ENCODE data around the gene KIAA0408. TPM values are rescaled to one million over a fixed set of nuclear protein-coding genes. Genes with fewer than 3 reads are reported as not detected.

KIAA0408 gene
- total RNA-seq, 1 experiment from 2014 or later: 0.31 TPM

GRCh38 chr6:127464161-127464880 lies 5.1 kb upstream of the KIAA0408 start:
- no peak overlapping the region for H3K27ac Mint-ChIP-seq (ENCODE audit: unreplicated experiment)
- intact Hi-C loops (cut with micrococcal nuclease; ENCODE audit: unreplicated experiment): loop anchor here (2.0 kb wide), 1 partner anchor 162 kb away; no protein-coding TSS in a partner anchor
- no peaks in the 10 kb centered on the region for H3K36me3 Mint-ChIP-seq (ENCODE audit: insufficient read depth, unreplicated experiment)
- H3K4me1 Mint-ChIP-seq (ENCODE audit: low read depth, unreplicated experiment): no peaks in the 10 kb centered on the region
- no peaks in the 10 kb centered on the region for H3K27me3 Mint-ChIP-seq (ENCODE audit: unreplicated experiment)
- CTCF ChIA-PET: interaction anchor here (0.6 to 2.4 kb wide), 3 partner anchors 75 to 170 kb away, joined by 5 to 9 read pairs (median 7); no protein-coding TSS in a partner anchor
- BruUV-seq (replicated peaks): no TSS peak
- no peak for TF ChIP-seq CTCF (IDR thresholded peaks at IDR 0.05; ENCODE audit: unreplicated experiment)
- no peaks in the 10 kb centered on the region for H3K9me3 Mint-ChIP-seq (ENCODE audit: low read depth, unreplicated experiment)
- no peak for DNase-seq
- H3K4me3 Mint-ChIP-seq (ENCODE audit: low read depth, unreplicated experiment): no peak overlapping the region

- H3K9me3 Mint-ChIP-seq (ENCODE audit: low read depth, unreplicated experiment): no peaks in the 10 kb centered on the region
- H3K36me3 Mint-ChIP-seq (ENCODE audit: insufficient read depth, unreplicated experiment): no peaks in the 10 kb centered on the region
- intact Hi-C loops (cut with micrococcal nuclease; ENCODE audit: unreplicated experiment): no loop called here
- CTCF ChIA-PET: interaction anchor here (2.4 kb wide), 1 partner anchor 76 kb away, joined by 9 read pairs; no protein-coding TSS in a partner anchor
- H3K4me1 Mint-ChIP-seq (ENCODE audit: low read depth, unreplicated experiment): no peaks in the 10 kb centered on the region
- DNase-seq: no peak
- H3K27me3 Mint-ChIP-seq (ENCODE audit: unreplicated experiment): no peaks in the 10 kb centered on the region
- no peak overlapping the region for H3K27ac Mint-ChIP-seq (ENCODE audit: unreplicated experiment)
- no peak overlapping the region for H3K4me3 Mint-ChIP-seq (ENCODE audit: low read depth, unreplicated experiment)
- no peak for TF ChIP-seq CTCF (IDR thresholded peaks at IDR 0.05; ENCODE audit: unreplicated experiment)
- BruUV-seq (replicated peaks): no TSS peak
Observed at GRCh38 chr6:127463056-127463455, 3.9 kb upstream of the KIAA0408 start.

- CTCF ChIA-PET: interaction anchor here (2.4 kb wide), 1 partner anchor 77 kb away, joined by 9 read pairs; no protein-coding TSS in a partner anchor
- intact Hi-C loops (cut with micrococcal nuclease; ENCODE audit: unreplicated experiment): no loop called here
Observed at GRCh38 chr6:127462376-127462775, 3.2 kb upstream of the KIAA0408 start.

DNA sequence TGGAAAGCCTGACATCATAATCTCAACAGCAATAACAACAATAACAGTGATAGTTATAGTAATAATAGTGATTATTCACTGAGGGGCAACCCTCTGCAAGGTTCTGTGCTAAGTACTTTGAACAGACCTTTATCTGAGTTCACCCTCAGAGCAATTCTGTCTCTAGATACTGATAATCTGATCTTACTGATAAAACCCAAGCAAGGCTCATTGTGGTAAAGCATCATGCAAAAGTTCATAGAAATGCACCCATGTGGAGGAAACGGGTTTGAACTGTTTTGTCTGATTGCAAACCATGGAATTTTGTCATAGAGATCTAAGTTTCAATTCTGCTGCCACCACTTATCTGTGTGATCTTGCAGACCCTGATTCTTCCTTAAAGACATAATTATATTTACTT lies 1.3 kb upstream of the KIAA0408 start:
- no peak for TF ChIP-seq CTCF (IDR thresholded peaks at IDR 0.05; ENCODE audit: unreplicated experiment)
- H3K27me3 Mint-ChIP-seq (ENCODE audit: unreplicated experiment): no peaks in the 10 kb centered on the region
- no peak overlapping the region for H3K4me3 Mint-ChIP-seq (ENCODE audit: low read depth, unreplicated experiment)
- H3K4me1 Mint-ChIP-seq (ENCODE audit: low read depth, unreplicated experiment): no peaks in the 10 kb centered on the region
- BruUV-seq (replicated peaks): no TSS peak
- H3K9me3 Mint-ChIP-seq (ENCODE audit: low read depth, unreplicated experiment): no peaks in the 10 kb centered on the region
- no peak for DNase-seq
- intact Hi-C loops (cut with micrococcal nuclease; ENCODE audit: unreplicated experiment): no loop called here
- no peaks in the 10 kb centered on the region for H3K36me3 Mint-ChIP-seq (ENCODE audit: insufficient read depth, unreplicated experiment)
- CTCF ChIA-PET: no interaction called here
- H3K27ac Mint-ChIP-seq (ENCODE audit: unreplicated experiment): no peak overlapping the region

More at GRCh38 chr6:127462376-127462775, 3.2 kb upstream of the KIAA0408 start:
- no peaks in the 10 kb centered on the region for H3K9me3 Mint-ChIP-seq (ENCODE audit: low read depth, unreplicated experiment)
- no peak for DNase-seq
- no peak overlapping the region for H3K27ac Mint-ChIP-seq (ENCODE audit: unreplicated experiment)
- TF ChIP-seq CTCF (IDR thresholded peaks at IDR 0.05; ENCODE audit: unreplicated experiment): no peak
- H3K4me1 Mint-ChIP-seq (ENCODE audit: low read depth, unreplicated experiment): no peaks in the 10 kb centered on the region
- no peak overlapping the region for H3K4me3 Mint-ChIP-seq (ENCODE audit: low read depth, unreplicated experiment)
- H3K36me3 Mint-ChIP-seq (ENCODE audit: insufficient read depth, unreplicated experiment): no peaks in the 10 kb centered on the region
- no peaks in the 10 kb centered on the region for H3K27me3 Mint-ChIP-seq (ENCODE audit: unreplicated experiment)
- BruUV-seq (replicated peaks): no TSS peak

All from Calu3 (cell line).